Measurements from ENCODE around the gene KREMEN1. TPM values are rescaled to one million over a fixed set of nuclear protein-coding genes. Genes with fewer than 3 reads are reported as not detected.
A peak's percentile ranks its signal among the peaks of the same experiment; 100 is the strongest.

KREMEN1 gene
- total and polyA plus RNA-seq, 4 donors: 8.8 to 27.5 (median 20.1) TPM

DNA sequence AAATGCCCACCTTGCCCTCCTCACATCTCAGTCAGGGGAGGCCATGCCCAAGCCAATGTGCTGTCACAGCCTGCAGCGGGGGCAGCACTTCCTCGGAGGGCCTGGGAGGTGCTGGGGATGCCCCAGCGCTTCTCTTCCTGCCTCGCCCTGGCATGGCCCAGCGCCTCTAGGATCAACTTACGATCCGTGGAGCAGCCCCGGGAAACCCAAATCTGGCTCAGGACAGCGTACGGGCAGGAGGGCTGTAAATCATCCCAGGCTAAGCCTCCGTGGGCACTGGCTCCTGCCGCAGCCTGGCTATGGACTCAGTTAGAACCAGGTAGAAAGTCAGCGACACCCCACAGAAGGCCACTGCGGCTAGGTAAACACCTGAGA lies 71.9 kb downstream of the KREMEN1 start:
- Histone ChIP-seq H3K4me3 (no peak overlapping the region), H3K27ac (ENCODE audit: low read depth in 1 of 2, low read length in 1 of 2) (no peak overlapping the region), H3K36me3 (ENCODE audit: control insufficient read depth in 4 of 4, insufficient read depth in 4 of 4, low read length in 4 of 4) (peaks cover 3 to 34% (median 15%) of the 10 kb centered on the region in 4 donors), H3K9ac (ENCODE audit: insufficient read depth in 1 of 2, low read length in 2 of 2) (no peak overlapping the region), H3K27me3 (ENCODE audit: control insufficient read depth in 3 of 3, insufficient read depth in 3 of 3, low read length in 2 of 3) (no peaks in the 10 kb centered on the region), H3K9me3 (ENCODE audit: control insufficient read depth in 4 of 4, insufficient read depth in 3 of 4, low read length in 3 of 4) (no peaks in the 10 kb centered on the region), H3K4me1 (ENCODE audit: control insufficient read depth in 5 of 5, insufficient read depth in 5 of 5, low read length in 5 of 5) (peaks cover 0 to 44% (median 19%) of the 10 kb centered on the region in 5 donors)
- TF ChIP-seq, protein P1, sequence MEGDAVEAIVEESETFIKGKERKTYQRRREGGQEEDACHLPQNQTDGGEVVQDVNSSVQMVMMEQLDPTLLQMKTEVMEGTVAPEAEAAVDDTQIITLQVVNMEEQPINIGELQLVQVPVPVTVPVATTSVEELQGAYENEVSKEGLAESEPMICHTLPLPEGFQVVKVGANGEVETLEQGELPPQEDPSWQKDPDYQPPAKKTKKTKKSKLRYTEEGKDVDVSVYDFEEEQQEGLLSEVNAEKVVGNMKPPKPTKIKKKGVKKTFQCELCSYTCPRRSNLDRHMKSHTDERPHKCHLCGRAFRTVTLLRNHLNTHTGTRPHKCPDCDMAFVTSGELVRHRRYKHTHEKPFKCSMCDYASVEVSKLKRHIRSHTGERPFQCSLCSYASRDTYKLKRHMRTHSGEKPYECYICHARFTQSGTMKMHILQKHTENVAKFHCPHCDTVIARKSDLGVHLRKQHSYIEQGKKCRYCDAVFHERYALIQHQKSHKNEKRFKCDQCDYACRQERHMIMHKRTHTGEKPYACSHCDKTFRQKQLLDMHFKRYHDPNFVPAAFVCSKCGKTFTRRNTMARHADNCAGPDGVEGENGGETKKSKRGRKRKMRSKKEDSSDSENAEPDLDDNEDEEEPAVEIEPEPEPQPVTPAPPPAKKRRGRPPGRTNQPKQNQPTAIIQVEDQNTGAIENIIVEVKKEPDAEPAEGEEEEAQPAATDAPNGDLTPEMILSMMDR (IDR thresholded peaks at IDR 0.05; ENCODE audit: control extremely low read depth, extremely low read depth): no peak
- no peak for DNase-seq
- WGBS, 2 donors: 70 to 77% methylated on average over 14 of the region's 14 CpGs
- ATAC-seq (ENCODE audit: insufficient read depth, low FRiP score): no peak

DNA sequence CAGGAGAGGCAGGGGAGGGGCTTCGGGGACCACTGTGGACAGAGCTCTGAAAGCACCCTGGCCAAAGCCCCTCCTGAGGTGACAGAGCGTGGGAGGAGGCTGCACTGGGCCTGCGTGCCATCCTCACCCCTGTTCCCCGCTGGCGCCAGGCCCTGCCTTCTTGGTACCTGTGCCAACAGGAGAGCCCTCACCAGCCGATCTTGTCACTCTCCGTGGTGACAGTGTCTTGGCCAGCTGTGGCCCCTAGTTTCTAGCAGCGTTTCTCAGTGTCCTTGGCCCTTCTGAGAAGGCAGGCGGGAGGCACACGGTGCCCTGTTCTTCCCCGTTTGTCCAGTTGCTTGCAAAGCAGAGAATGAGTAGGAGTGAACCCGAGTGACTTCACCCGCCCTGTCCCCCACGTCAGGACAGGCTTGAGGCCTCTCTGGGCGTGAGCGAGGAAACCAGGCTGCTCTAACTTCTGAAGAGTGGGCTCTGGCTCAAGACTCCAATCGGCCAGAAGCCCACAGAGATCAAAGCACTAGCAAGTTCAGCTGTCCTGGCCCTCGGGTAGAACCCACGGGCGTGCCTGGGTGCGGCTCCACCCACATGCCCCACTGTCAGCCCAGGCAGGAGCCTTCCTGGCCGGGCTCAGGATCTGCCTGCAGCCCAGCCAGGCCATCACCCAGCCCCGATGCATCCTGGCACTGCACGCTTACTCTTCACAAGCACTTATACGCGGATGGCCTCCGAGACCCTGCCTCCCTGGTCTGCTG lies 72.7 kb downstream of the KREMEN1 start:
- H3K9ac ChIP-seq (ENCODE audit: insufficient read depth in 1 of 2, low read length in 2 of 2): no peak overlapping the region
- ATAC-seq (ENCODE audit: insufficient read depth, low FRiP score): no peak
- TF ChIP-seq, protein P1 (IDR thresholded peaks at IDR 0.05; ENCODE audit: control extremely low read depth, extremely low read depth): no peak
- H3K27me3 ChIP-seq (ENCODE audit: control insufficient read depth in 3 of 3, insufficient read depth in 3 of 3, low read length in 2 of 3): no peaks in the 10 kb centered on the region
- H3K27ac ChIP-seq (ENCODE audit: low read depth in 1 of 2, low read length in 1 of 2): peak overlapping the region in 1 of 2 donors; percentile 0
- no peak overlapping the region for H3K4me3 ChIP-seq
- H3K4me1 ChIP-seq (ENCODE audit: control insufficient read depth in 5 of 5, insufficient read depth in 5 of 5, low read length in 5 of 5): peaks cover 0 to 44% (median 13%) of the 10 kb centered on the region in 5 donors
- WGBS, 2 donors: 73 to 80% methylated on average over 27 of the region's 27 CpGs
- H3K9me3 ChIP-seq (ENCODE audit: control insufficient read depth in 4 of 4, insufficient read depth in 3 of 4, low read length in 3 of 4): no peaks in the 10 kb centered on the region
- peaks cover 0 to 28% (median 14%) of the 10 kb centered on the region in 4 donors for H3K36me3 ChIP-seq (ENCODE audit: control insufficient read depth in 4 of 4, insufficient read depth in 4 of 4, low read length in 4 of 4)
- peak; percentile 56 to 82 (median 70) for DNase-seq

DNA sequence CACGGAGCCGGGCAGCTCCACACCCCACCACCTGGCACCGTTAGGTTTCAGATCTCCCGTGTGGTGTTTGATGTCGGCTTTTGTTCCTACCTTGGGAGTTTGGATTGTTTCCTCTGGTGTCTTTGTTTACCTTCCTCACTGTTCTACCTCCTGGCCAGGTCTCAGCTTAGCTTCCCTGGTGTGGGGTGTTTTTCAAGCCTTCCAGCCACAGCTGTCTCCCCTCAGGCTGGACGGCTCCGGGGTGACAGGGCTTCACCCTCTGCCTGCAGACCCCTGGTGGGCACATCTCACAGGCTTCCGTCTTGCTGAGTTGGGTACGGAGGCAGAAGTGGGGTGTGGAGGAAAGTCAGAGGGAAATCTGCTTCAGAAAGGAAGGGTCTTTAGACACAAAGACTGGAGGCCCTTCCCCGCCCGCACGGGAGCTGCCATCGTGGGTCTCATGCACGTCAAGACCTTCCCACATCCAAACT lies 73.3 kb downstream of the KREMEN1 start:
- Histone ChIP-seq H3K36me3 (ENCODE audit: control insufficient read depth in 4 of 4, insufficient read depth in 4 of 4, low read length in 4 of 4) (peaks cover 0 to 27% (median 14%) of the 10 kb centered on the region in 4 donors), H3K27ac (ENCODE audit: low read depth in 1 of 2, low read length in 1 of 2) (peak overlapping the region in 1 of 2 donors; percentile 0), H3K4me3 (no peak overlapping the region), H3K27me3 (ENCODE audit: control insufficient read depth in 3 of 3, insufficient read depth in 3 of 3, low read length in 2 of 3) (no peaks in the 10 kb centered on the region), H3K4me1 (ENCODE audit: control insufficient read depth in 5 of 5, insufficient read depth in 5 of 5, low read length in 5 of 5) (peaks cover 0 to 42% (median 13%) of the 10 kb centered on the region in 5 donors), H3K9me3 (ENCODE audit: control insufficient read depth in 4 of 4, insufficient read depth in 3 of 4, low read length in 3 of 4) (no peaks in the 10 kb centered on the region), H3K9ac (ENCODE audit: insufficient read depth in 1 of 2, low read length in 2 of 2) (no peak overlapping the region)
- TF ChIP-seq, protein P1 (IDR thresholded peaks at IDR 0.05; ENCODE audit: control extremely low read depth, extremely low read depth): no peak
- ATAC-seq (ENCODE audit: insufficient read depth, low FRiP score) (no peak), DNase-seq (no peak)
- 87% methylated on average over 14 of the region's 14 CpGs for WGBS, 2 donors

All from lung (tissue), 12 donors.